GM12891 (cell line): ENCODE data around the gene TXNDC15. TPM values are rescaled to one million over a fixed set of nuclear protein-coding genes. Genes with fewer than 3 reads are reported as not detected.
"Not testable (repeated sequence)": the region's sequence is repeated elsewhere in the genome, so short reads cannot be mapped to it uniquely, and the experiment has no call there.

ENCODE experiments used
- DNase-seq: peaks from one replicate; pipeline ENCODE4 v3.0.0; 2011; ENCODE audit warnings: low spot score; ENCODE audit not compliant: insufficient read length
- FAIRE-seq: peaks from 2 replicates; lab custom pipeline; 2011; peaks lifted over from hg19 to GRCh38; lab: Jason Lieb, UNC
- PAX5 ChIP-seq: IDR thresholded peaks from 2 replicates; pipeline ENCODE4 v1.6.1; 2011; ENCODE audit warnings: low read length, moderate library complexity, mild to moderate bottlenecking; ENCODE audit not compliant: insufficient read depth, severe bottlenecking
- POLR2A ChIP-seq: IDR thresholded peaks from 2 replicates; pipeline ENCODE4 v1.6.1; 2011; ENCODE audit warnings: low read depth, low read length, control low read depth
- POLR2AphosphoS5 ChIP-seq: IDR thresholded peaks from 2 replicates; pipeline ENCODE4 v1.6.1; 2011; ENCODE audit warnings: low read depth, low read length, control low read depth
- POU2F2 ChIP-seq: IDR thresholded peaks from 2 replicates; pipeline ENCODE4 v1.6.1; 2011; ENCODE audit warnings: low read depth, mild to moderate bottlenecking, control low read depth, low read length, moderate library complexity
- SPI1 ChIP-seq: IDR thresholded peaks from 2 replicates; pipeline ENCODE4 v1.6.1; 2011; ENCODE audit warnings: low read depth, low read length, control low read depth
- TAF1 ChIP-seq: IDR thresholded peaks from 2 replicates; pipeline ENCODE4 v1.6.1; 2011; ENCODE audit warnings: low read depth, low read length, control low read depth
- polyA plus RNA-seq: library from polyadenylated mRNA; unstranded; fragments of >200 nt; gene quantifications from one replicate; pipeline ENCODE4 v1.2.1, GENCODE V29; 2012; ENCODE audit warnings: low read depth, missing spikeins, inconsistent platforms; ENCODE audit not compliant: missing spikeins

Gene TXNDC15, protein sequence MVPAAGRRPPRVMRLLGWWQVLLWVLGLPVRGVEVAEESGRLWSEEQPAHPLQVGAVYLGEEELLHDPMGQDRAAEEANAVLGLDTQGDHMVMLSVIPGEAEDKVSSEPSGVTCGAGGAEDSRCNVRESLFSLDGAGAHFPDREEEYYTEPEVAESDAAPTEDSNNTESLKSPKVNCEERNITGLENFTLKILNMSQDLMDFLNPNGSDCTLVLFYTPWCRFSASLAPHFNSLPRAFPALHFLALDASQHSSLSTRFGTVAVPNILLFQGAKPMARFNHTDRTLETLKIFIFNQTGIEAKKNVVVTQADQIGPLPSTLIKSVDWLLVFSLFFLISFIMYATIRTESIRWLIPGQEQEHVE
- polyA plus RNA-seq, result 27.2 TPM

- FAIRE-seq, result peak; percentile 96
- TF ChIP-seq POLR2A (peak; percentile 90), POU2F2 (peak; percentile 43; the same call in 1 of the 2 replicates), SPI1 (0 out of 2 replicates have a peak, but pooled peaks have one; percentile 17), POLR2AphosphoS5 (peak; percentile 88), TAF1 (peak; percentile 98), PAX5 (no peak)
- DNase-seq, result peak; percentile 74
Measured at GRCh38 chr5:134873987-134874830, at the start of gene TXNDC15. TXNDC15 (plus strand) TSS chr5:134874371; CDS start chr5:134874428, 57 bp downstream.

DNA sequence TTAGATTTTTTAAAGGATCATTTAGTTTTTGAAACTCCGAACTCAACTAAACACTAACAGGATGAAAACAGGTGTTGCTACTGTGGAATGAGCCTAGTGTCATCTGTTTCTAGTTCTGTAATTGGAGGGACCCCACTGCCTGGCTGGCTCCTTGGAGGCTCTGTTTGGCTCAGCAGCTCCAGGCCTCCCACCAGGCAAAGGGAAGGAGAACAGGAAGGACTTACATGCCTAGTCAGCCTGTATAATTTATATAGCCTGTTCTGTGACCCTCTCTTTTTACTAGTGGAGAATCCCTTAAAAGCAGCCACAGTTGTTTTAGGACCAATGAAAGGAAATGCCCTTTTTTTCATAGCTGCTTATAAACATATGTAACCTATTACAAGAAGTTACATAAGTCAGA is 49.5 kb upstream of the TXNDC15 start:
- TF ChIP-seq POU2F2, result no peak
- no peak for TF ChIP-seq TAF1
- TF ChIP-seq POLR2A, result no peak
- TF ChIP-seq PAX5, result no peak
- TF ChIP-seq SPI1, result no peak
- no peak for TF ChIP-seq POLR2AphosphoS5
- FAIRE-seq (no peak), DNase-seq (no peak)

DNA sequence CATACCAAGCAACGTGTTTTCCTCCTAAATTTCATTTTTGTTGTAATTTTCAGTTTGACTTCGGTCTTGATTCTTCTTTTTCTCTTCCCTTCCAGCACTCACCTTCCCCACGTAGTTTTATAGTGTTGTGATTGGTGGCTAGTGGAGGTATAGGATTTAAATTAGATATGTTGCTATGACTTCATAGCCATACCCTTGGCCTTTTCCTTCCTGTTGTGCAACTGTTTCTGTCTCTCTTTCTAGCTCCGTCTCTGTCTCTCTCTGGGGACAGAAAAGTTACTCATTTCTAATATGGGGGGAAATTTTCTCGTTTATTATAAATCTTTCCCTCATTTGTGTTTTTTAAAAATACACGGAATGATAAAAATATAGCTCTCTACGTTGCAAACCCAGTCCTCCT is 49.0 kb upstream of the TXNDC15 start:
- DNase-seq (no peak), FAIRE-seq (no peak)
- no peak for TF ChIP-seq POLR2A
- TF ChIP-seq TAF1, result no peak
- no peak for TF ChIP-seq SPI1
- no peak for TF ChIP-seq POU2F2
- no peak for TF ChIP-seq POLR2AphosphoS5
- no peak for TF ChIP-seq PAX5

DNA sequence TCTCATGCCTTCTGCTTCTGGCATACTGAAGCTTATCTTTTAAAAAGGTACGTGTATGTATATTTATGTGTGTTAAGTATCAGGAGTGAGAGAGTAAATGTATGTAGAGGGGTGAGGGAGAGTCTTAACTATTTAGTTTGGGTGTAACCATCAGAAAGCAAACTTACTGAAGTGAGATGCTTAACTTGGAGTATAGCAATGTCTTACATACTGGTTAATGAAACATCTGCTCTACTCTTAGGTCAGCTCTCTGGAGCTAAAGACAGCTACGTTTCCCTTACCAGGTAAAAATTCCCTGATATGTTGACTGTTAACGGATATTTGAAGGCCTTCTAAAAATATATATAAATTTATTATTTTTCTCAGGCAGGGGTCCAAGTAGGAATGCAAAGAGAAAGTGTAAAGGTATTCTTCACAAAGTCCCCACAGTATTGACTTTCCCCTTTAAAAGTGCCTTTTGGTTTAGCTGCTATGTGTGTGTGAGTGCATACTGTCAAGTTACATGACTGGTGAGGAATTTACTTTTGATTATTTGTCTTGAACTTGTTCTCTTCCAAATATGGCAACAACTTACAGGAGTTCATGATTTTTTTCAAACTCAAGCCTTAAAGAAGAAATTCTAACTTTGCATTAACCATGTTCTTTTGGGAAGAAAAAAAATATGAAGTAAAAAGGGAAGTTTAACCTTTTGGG is 40.7 kb upstream of the TXNDC15 start:
- DNase-seq, result no peak
- no peak for FAIRE-seq
- no peak for TF ChIP-seq SPI1
- TF ChIP-seq POU2F2, result no peak
- no peak for TF ChIP-seq POLR2A
- no peak for TF ChIP-seq PAX5
- TF ChIP-seq POLR2AphosphoS5, result no peak
- TF ChIP-seq TAF1, result no peak

GRCh38 chr5:134835623-134836022 is 38.5 kb upstream of the TXNDC15 start:
- DNase-seq (no peak), FAIRE-seq (no peak)
- TF ChIP-seq POLR2AphosphoS5 (no peak), POU2F2 (no peak), TAF1 (no peak), SPI1 (no peak), POLR2A (no peak), PAX5 (no peak)

DNA sequence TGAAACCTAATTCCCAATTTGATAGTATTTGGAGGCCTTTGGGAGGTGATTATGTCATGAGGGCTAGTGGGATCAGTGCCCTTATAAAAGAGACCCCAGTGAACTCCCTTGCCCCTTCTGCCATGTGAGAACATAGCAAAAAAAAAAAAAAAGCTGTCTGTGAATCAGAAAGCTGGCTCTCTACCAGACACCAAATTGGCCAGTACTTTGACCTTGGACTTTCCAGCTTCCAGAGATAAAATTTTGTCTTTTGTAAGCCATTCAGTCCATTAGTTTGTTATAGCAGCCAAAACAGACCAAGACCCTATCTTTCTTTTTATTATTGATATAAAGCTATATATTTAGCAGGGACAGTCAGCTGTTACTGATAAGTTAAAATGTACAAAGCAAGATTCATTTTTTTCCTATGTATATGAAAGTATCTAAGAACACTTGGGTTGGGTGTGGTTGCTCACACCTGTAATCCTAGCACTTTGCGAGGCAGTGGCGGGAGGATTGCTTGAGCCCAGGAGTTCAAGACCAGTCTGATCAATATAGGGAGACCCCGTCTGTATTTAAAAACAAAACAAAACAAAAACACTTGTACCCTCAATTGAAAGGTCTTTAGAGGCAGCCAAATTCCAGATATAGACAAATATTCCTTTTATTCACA is 36.5 kb upstream of the TXNDC15 start:
- TF ChIP-seq TAF1 (no peak), PAX5 (no peak), POLR2A (no peak), SPI1 (no peak), POU2F2 (no peak), POLR2AphosphoS5 (no peak)
- FAIRE-seq (no peak), DNase-seq (no peak)

DNA sequence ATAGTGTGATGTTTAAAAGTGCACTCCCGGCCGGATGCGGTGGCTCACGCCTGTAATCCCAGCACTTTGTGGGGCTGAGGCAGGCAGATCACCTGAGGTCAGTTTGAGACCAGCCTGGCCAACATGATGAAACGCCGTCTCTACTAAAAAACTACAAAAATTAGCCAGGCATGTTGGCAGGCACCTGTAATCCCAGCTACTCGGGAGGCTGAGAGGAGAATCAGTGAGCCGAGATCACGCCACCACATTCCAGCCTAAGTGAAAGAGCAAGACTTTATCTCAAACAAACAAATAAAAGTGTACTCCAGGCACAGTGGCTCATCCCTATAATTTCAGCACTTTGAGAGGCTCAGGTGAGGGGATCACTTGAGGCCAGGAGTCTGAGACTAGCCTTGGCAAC is 35.8 kb upstream of the TXNDC15 start:
- not testable (repeated sequence) for DNase-seq, FAIRE-seq

DNA sequence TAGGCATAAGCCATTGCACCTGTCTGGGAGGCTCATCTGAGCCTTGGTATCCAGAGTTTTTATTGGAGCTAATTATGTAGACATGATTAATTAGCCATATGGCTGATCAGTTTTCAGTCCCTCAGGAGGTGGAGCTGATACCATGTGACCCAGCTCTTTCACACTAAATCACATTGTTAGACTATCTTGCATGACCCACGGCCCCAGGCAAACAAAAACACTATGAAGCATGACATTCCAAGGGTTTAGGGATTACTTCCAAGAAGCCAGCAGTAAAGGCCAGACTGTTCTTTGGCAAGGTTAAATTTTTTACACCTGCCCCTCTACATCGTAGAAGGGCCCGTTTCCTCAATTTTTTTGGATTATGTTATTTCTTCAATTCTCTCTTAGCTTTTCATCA is 33.4 kb upstream of the TXNDC15 start:
- DNase-seq (no peak), FAIRE-seq (no peak)
- no peak for TF ChIP-seq POU2F2
- TF ChIP-seq POLR2AphosphoS5, result no peak
- TF ChIP-seq TAF1, result no peak
- no peak for TF ChIP-seq SPI1
- TF ChIP-seq PAX5, result no peak
- no peak for TF ChIP-seq POLR2A
